CD4-positive, alpha-beta T cell treated with Interleukin-6 for 4 hours (primary cell): Measurements from ENCODE around the gene GABRP.
"Not testable (repeated sequence)": the region's sequence is repeated elsewhere in the genome, so short reads cannot be mapped to it uniquely, and the experiment has no call there.

Experiments
- DNase-seq: peaks from one replicate; pipeline ENCODE4 v3.0.0-alpha.2; 2020; ENCODE audit warnings: mixed read lengths

GABRP gene

GRCh38 chr5:170783498-170784247, at the start of gene GABRP:
Gene GABRP, plus strand, starts transcription at chr5:170783725. Its CDS starts 4,891 bp downstream, at chr5:170788616.
- no peak for DNase-seq

- no peak for DNase-seq
Measured at GRCh38 chr5:170736966-170737365, 46.6 kb upstream of the GABRP start.

DNA sequence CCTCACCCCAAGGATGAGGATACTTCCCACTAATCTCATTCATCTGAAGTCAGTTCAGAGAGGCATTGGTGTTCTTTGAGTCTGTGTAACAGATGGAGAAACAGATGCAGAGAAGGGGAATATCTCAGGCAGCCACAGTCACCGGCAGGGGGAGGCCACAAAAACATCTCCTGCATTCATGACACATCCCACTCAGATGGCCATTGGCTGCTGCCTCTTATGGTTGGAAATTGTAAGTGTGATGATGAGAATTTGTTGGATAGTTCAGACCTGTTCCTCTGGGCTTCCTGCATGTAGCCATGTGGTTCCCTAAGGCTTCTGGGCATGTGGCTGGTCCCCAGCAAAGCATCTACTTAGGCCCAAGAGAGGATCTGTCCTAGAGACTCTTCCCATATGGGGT, 45.9 kb upstream of the GABRP start:
- DNase-seq: no peak

DNA sequence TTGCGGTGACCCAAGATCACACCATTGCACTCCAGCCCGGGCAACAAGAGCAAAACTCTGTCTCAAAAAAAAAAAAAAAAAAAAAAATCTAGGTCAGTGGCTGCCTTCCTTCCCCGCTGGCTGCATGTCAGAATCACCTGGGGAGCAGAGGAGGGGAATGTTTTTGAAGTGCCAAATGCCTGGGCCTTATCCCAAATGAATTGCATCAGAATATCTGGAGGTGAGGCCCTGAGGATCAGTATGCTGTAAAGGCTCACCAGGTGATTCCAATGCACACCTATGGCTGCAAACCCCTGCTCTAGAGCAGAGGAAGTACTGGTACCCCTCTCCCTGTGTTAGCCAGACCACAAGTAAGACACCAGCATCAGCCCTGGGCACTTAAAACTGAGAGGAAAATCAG, 44.7 kb upstream of the GABRP start:
- no peak for DNase-seq

DNA sequence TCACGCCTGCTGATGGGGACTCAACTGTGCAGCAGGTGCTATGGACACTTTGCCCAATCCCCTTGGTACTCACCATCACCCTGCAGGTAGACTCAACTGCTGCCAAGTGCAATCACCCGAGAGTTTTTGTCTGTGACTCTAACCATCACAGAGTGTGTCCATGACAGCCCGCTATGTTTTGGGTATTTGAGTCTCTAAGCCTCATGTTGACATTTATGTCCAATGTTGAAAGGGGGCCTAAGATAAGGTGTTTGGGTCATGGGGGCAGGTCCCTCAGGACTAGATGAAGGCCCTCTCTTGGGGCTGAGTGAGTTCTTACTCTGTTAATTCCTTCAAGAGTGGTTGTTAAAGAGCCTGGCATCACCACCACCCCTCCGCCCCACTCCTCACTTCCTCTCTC, 44.1 kb upstream of the GABRP start:
- no peak for DNase-seq

- no peak for DNase-seq
Measured at GRCh38 chr5:170740551-170741205, 42.8 kb upstream of the GABRP start.

GRCh38 chr5:170741801-170742200, 41.7 kb upstream of the GABRP start:
- no peak for DNase-seq

- no peak for DNase-seq
Measured at GRCh38 chr5:170743876-170744212, 39.7 kb upstream of the GABRP start.

GRCh38 chr5:170745481-170746071, 37.9 kb upstream of the GABRP start:
- no peak for DNase-seq

DNA sequence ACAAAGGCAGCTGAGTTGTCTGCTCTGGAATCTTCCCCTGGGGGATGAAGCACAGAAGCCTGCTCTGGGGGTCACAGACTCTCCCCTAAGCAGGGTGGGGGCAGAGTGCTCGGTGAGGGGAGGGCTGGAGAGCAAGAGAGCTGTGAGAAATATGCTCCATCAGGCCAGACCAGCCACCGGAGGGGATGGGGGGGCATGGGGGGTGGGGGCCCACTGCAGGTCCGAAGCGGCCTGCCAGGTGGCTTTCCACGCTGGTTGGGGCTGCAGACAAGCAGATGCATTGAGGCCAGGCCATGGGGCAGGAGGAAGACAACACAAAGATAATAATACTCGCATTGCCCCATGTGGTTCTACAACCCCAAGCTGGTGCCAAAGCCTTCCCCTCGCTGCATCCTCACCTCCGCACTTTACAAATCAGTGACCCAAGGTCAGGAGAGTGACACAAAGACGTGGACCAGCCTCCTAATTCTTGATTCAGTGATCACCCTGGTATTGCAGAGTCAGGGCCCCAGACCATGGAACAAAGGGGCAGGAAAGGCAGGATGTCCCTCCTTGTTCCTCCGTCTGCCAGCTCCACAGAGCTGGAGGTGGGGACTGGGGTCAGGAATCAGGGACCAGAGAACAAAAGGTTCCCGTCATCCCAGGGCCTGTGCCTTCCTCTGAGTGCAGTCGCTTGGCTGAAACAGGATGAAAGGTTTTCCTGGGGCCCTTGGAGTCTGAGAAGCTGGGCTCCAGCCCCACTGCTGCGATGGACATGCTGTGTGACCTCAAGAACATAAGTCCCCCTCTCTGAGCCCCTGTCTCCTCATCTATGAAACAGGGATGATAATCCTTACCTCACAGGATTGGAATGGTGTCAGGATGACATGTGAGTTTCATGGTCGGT, 37.2 kb upstream of the GABRP start:
- no peak for DNase-seq

DNA sequence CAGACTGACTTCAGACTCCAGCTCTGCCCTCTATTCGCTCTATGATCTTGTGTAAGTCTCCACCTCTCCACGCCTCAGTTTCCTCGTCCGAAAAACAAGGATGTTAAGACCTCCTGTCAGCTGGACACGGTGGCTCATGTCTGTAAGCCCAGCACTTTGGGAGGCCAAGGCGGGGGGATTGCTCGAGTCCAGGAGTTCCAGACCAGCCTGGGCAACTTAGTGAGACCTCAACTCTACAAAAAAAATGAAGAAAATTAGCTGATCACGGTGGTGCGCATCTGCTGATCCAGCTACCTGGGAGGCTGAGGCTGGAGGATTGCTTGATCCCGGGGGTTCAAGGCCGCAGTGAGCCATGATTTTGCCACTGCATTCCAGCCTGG, 36.6 kb upstream of the GABRP start:
- DNase-seq: no peak

DNA sequence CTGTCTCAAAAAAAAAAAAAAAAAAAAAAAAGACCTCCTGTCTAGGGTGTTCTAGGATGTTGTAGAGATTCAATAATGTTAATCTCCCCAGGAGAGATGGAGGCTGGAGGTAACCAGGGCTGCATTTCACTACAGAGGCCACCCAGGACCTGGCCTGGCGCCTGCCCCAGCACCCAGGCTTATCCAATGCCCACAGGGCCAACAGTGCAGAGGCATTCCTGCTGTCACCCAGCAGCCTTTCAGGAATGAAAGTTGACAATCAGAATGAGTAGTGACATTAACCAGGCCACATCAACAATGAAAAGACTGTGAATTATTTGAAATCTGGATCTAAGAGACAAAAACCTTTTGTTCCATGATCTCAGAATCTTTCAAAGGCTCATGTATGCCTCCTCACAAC, 36.2 kb upstream of the GABRP start:
- DNase-seq: no peak

DNA sequence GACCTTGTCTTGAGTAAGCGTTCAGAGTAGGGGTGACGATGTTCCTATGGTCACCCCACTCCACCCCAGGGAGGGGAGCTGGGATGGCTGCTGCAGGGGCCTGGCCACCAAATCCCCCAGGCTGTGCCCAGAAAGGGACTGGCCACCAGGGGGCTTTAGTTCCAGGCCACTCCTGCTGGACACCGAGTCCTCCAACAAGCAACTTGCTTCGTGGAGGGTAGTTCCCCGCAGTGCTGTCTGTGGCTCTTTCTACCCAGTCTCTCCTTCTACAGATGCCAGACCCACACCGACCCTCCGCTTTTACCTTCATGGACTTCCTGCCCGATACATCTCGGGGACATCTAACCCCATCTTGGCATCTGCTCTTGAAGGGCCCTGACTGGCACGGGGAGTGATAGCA, 35.7 kb upstream of the GABRP start:
- no peak for DNase-seq

DNA sequence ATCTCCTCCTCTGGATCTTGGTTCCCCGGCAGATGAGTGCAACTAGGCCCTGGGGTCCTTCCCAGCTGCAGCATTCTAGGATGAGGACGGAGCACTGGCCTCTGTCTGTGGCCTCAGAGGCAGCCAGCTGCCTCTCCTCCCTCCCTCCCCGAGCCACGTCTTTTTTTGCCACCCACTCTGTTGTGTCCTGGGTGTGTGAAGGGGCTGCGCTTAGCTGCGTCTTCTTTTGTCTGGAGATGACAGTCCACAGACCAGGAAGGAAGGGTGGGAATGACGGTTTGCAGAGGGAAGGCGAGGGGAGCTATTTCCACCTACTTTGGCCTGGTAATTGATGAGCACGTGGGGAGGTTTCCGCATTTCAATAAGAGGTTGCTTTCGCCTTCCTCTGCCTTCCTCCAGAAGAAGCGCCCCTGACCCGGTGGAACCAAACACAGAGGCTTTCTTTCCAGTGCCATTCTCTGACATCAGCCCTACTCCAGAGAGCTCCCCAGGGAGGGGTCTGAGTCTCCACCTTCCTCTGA, 34.5 kb upstream of the GABRP start:
- no peak for DNase-seq

DNA sequence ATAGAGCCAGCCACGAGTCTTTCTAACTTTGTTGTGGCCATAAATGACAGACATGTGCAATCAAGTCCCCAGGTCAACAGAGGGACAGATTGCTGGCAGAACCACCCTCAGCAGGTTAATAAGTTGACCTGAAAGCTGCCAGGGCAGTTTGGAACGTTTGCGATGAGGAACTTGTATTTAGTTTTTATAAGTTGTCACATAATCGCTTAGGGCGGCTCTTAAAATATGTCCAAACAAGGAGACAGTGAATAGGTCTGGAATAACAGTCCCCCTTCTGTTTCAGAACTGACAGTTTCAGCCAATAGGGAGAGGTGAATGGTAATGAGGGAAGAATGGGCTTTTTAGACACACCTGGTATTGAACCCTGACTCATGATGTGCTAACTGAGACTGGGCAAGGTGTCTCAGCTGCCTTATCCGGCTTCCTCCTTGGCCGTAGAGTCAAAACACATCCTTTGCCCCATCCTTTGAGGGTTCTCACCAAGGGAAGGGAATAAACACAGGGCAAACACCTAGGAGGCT, 33.6 kb upstream of the GABRP start:
- DNase-seq: no peak

DNA sequence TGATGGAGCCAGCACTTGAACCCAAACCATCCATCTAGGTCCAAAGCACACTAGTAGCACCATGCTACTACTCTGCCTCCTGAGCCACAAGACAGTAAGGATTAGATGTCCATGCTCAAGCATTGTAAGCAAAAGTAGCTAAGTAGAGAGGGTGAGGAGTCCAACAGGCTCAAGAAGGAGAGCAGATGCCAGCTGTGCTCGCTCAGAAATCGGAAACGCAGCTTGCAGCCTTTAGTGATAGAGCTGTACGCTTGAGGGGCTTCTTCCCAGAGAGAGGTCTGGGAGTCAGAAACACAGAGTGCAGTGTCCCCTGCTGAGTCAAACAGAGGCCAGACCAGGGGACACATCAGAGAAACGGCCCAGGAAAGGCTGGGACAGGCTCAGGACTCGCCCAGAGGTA, 32.7 kb upstream of the GABRP start:
- no peak for DNase-seq

- no peak for DNase-seq
Measured at GRCh38 chr5:170751631-170752030, 31.9 kb upstream of the GABRP start.

- DNase-seq: no peak
Measured at GRCh38 chr5:170752257-170753215, 31.0 kb upstream of the GABRP start.

- DNase-seq: no peak
Measured at GRCh38 chr5:170753311-170753710, 30.2 kb upstream of the GABRP start.

GRCh38 chr5:170754508-170754907, 29.0 kb upstream of the GABRP start:
- DNase-seq: not testable (repeated sequence)

DNA sequence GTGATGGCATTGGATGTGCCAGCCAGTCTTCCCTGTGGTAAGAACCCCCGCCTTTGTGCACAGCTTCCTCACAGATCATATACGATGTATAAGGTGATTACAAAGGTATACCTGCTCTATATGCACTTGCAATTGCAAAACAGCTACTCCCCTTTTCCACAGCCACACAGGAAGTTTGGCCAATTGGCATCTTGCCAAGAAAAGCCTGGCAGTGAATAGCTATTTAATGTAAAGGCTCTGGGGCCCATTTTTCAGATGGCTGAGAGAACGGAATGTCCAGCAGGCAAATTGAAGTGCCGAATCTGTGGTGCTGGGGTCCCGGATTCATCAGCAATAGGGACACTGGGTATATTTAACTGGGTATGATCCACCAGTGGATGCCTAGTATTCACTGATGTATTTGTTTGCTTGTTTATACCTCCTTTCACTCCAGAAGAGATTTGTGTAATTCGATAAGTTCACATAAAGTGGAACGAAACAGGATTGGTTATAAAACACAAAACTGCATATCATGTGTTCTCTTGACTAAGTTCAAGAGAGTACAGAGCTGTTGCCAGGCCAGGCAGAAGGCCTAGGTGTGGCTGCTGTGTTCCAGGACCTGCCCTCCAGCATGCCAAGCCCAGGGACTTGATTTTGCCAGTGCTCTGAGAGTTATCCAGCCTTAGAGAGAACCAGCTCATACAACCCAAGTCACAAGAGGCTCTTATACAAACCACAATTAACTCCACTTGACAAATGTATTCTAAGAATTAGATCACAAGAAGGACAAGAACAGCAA, 27.7 kb upstream of the GABRP start:
- DNase-seq: no peak
